SK-N-SH (cell line): ENCODE data around the gene RIT1. TPM values are rescaled to one million over a fixed set of nuclear protein-coding genes. Genes with fewer than 3 reads are reported as not detected.

Source experiments
- CTCF ChIA-PET: fragments of 300-600, 350-600 bp; formaldehyde crosslinking; extraction: SDS; loops from one replicate; lab custom pipeline; 2021; lab: Yijun Ruan, JAX
- POLR2A ChIA-PET: fragments of 350-600 bp; sonication (Branson Sonifier 250); formaldehyde crosslinking; extraction: SDS; loops from one replicate; lab custom pipeline; 2020; ENCODE audit warnings: antibody characterized with exemption, inconsistent platforms; lab: Yijun Ruan, JAX
- DNase-seq: peaks from one replicate; pipeline ENCODE4 v3.0.0; 2012
- H2AFZ ChIP-seq: fragments of 200-600 bp; sonication (generic); 2 replicates; pipeline ENCODE4 v1.8.1; 2016; ENCODE audit warnings: antibody characterized with exemption, mild to moderate bottlenecking, low read depth
- H3F3A ChIP-seq: fragments of 200-600 bp; sonication (generic); replicated peaks from 2 replicates; pipeline ENCODE3; 2016; ENCODE audit warnings: antibody characterized with exemption, mild to moderate bottlenecking; ENCODE audit not compliant: insufficient read depth
- H3K27ac ChIP-seq, 2 experiments: fragments of 200-500 bp in 1 of 2; fragments of 200-600 bp in 1 of 2; sonication (Bioruptor generic) in 1 of 2; sonication (generic), shearing (Covaris generic) in 1 of 2; 2 replicates each; pipeline versions ENCODE4 v1.5.1 to v1.6.1; 2014 to 2016; ENCODE audit warnings: low read depth in 2 of 2, inconsistent platforms in 1 of 2, low read length in 1 of 2, mild to moderate bottlenecking in 1 of 2, mixed read lengths in 1 of 2
- H3K27me3 ChIP-seq: fragments of 200-600 bp; sonication (generic), shearing (Covaris generic); 2 replicates; pipeline ENCODE4 v1.6.1; 2016; ENCODE audit warnings: mixed run types; ENCODE audit not compliant: insufficient read depth
- H3K36me3 ChIP-seq, 2 experiments: fragments of 200-500 bp in 1 of 2; fragments of 200-600 bp in 1 of 2; sonication (Bioruptor generic) in 1 of 2; sonication (generic) in 1 of 2; replicated peaks in 1 of 2; 2 replicates each; pipeline versions ENCODE3 to v1.5.1; 2014 to 2016; ENCODE audit warnings: low read length in 1 of 2, mild to moderate bottlenecking in 1 of 2; ENCODE audit not compliant: insufficient read depth in 2 of 2, control insufficient read depth in 1 of 2
- H3K4me1 ChIP-seq, 2 experiments: fragments of 200-500 bp in 1 of 2; fragments of 200-600 bp in 1 of 2; sonication (Bioruptor generic) in 1 of 2; sonication (generic), shearing (Covaris generic) in 1 of 2; 2 replicates each; pipeline versions ENCODE4 v1.5.1 to v1.6.1; 2014 to 2016; ENCODE audit warnings: low read depth in 1 of 2, low read length in 1 of 2, mixed run types in 1 of 2; ENCODE audit not compliant: insufficient read depth in 2 of 2, control insufficient read depth in 1 of 2
- H3K4me2 ChIP-seq: fragments of 200-600 bp; sonication (generic), shearing (Covaris generic); 2 replicates; pipeline ENCODE4 v1.6.1; 2017; ENCODE audit warnings: mixed run types
- H3K4me3 ChIP-seq, 2 experiments: fragments of 200-500 bp in 1 of 2; fragments of 200-600 bp in 1 of 2; sonication (Bioruptor generic) in 1 of 2; sonication (generic), shearing (Covaris generic) in 1 of 2; 2 replicates each; pipeline versions ENCODE4 v1.5.1 to v1.8.1; 2014 to 2016; ENCODE audit warnings: low read depth in 2 of 2, inconsistent platforms in 1 of 2, low read length in 1 of 2, mild to moderate bottlenecking in 1 of 2, mixed read lengths in 1 of 2, moderate library complexity in 1 of 2
- H3K79me2 ChIP-seq: fragments of 200-600 bp; sonication (generic); 2 replicates; pipeline ENCODE4 v1.8.1; 2017; ENCODE audit warnings: mild to moderate bottlenecking; ENCODE audit not compliant: insufficient read depth
- H3K9ac ChIP-seq: fragments of 200-600 bp; sonication (generic); 2 replicates; pipeline ENCODE4 v1.6.1; 2017; ENCODE audit warnings: mixed run types
- H3K9me2 ChIP-seq: fragments of 200-600 bp; sonication (generic); 2 replicates; pipeline ENCODE4 v1.6.1; 2017; ENCODE audit warnings: mixed run types
- H3K9me3 ChIP-seq: fragments of 200-600 bp; sonication (generic); 2 replicates; pipeline ENCODE4 v1.6.1; 2017; ENCODE audit warnings: mixed run types, mild to moderate bottlenecking, moderate library complexity
- H4K20me1 ChIP-seq: fragments of 200-600 bp; sonication (generic); 2 replicates; pipeline ENCODE4 v1.6.1; 2017; ENCODE audit warnings: mild to moderate bottlenecking, mixed run types; ENCODE audit not compliant: insufficient read depth
- ELF1 ChIP-seq: IDR thresholded peaks from 2 replicates; pipeline ENCODE4 v1.4.0; 2012
- JUND ChIP-seq: IDR thresholded peaks from 2 replicates; pipeline ENCODE4 v1.4.0; 2012
- MEF2A ChIP-seq: IDR thresholded peaks from 2 replicates; pipeline ENCODE4 v1.4.0; 2012; ENCODE audit warnings: low read depth, borderline replicate concordance
- NFIC ChIP-seq: IDR thresholded peaks from 2 replicates; pipeline ENCODE4 v1.4.0; 2012; ENCODE audit warnings: borderline replicate concordance
- RFX5 ChIP-seq: IDR thresholded peaks from 2 replicates; pipeline ENCODE4 v1.6.1; 2012; ENCODE audit warnings: mild to moderate bottlenecking, improper control_type of control experiment, low read length
- SIN3A ChIP-seq: IDR thresholded peaks from 2 replicates; pipeline ENCODE4 v1.6.1; 2012; ENCODE audit warnings: low read depth, mild to moderate bottlenecking, low read length, moderate library complexity, borderline replicate concordance
- TCF12 ChIP-seq: IDR thresholded peaks from 2 replicates; pipeline ENCODE4 v1.4.0; 2012
- ZBTB33 ChIP-seq: IDR thresholded peaks from 2 replicates; pipeline ENCODE4 v1.4.0; 2012; ENCODE audit warnings: low read depth, borderline replicate concordance
- WGBS: methylation state at CpG from one replicate; pipeline ENCODE4 v1.1.6; 2017; ENCODE audit warnings: low lambda C conversion rate; 5-methylcytosine and 5-hydroxymethylcytosine counted together
- polyA plus RNA-seq, 3 experiments: library from polyadenylated mRNA; depleted of rRNA; stranded (reverse); fragments of >200 nt; gene quantifications; 2 replicates each; pipeline ENCODE4 v1.2.3, GENCODE V29; 2012

The RIT1 gene
- polyA plus RNA-seq, 1 of the 3 experiments (the other 2 are of a cell fraction) = 28.8 TPM

DNA sequence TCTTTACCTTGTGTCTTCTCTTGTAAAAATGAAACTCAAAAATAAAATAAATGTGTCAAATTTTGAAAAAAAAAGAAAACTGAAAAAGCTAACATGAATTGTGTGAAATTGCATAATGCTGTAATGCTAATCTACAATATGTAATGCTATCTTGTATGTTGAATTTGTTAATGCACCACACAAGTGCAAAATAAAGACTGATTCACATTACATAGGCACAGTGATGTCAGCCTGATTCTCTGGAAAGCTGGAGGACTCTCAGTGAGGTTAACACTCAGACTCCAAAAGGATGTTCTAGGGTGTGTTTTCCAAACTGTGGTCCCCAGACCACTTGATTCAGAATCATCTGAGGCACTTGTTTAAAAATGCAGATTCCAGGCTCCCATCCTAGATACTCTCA lies 26.2 kb downstream of the RIT1 start:
- Histone ChIP-seq H4K20me1 (no peaks in the 10 kb centered on the region), H3K79me2 (no peaks in the 10 kb centered on the region), H3K4me1 (peaks cover 0 to 26% of the 10 kb centered on the region in 2 experiments; a peak in 3 of 4 replicates), H3K4me2 (peak overlapping the region; percentile 42), H3K36me3 (peaks cover 12 to 22% of the 10 kb centered on the region in 2 experiments), H3K27me3 (no peaks in the 10 kb centered on the region), H3K9me2 (no peaks in the 10 kb centered on the region), H3K4me3 (no peak overlapping the region), H3K27ac (peak overlapping the region in 1 of 2 experiments; percentile 53; a peak in 2 of 4 replicates), H2AFZ (no peak overlapping the region), H3K9me3 (no peaks in the 10 kb centered on the region)
- TF ChIP-seq RFX5 (no peak), JUND (no peak), ZBTB33 (no peak), MEF2A (no peak), TCF12 (no peak), SIN3A (no peak)
- TF ChIP-seq, all 33 proteins: peak for 0
- CTCF ChIA-PET = interaction anchor here (1.5 kb wide), 1 partner anchor 13 kb away, joined by 5 read pairs; no protein-coding TSS in a partner anchor
- H3K9ac ChIP-seq = no peak overlapping the region; the same call in 1 of the 2 replicates
- H3F3A ChIP-seq = peaks cover 45% of the 10 kb centered on the region
- no peak for DNase-seq
- POLR2A ChIA-PET = interaction anchor here (0.6 kb wide), 1 partner anchor 130 kb away, joined by 3 read pairs; no protein-coding TSS in a partner anchor

- Histone ChIP-seq H4K20me1 (no peaks in the 10 kb centered on the region), H2AFZ (no peak overlapping the region), H3K4me1 (peaks cover 0 to 21% of the 10 kb centered on the region in 2 experiments; a peak in 2 of 4 replicates), H3K27ac (peak overlapping the region in 1 of 2 experiments; percentile 53; a peak in 3 of 4 replicates), H3K79me2 (no peaks in the 10 kb centered on the region), H3K4me3 (no peak overlapping the region; a peak in 1 of 4 replicates), H3K9me2 (no peaks in the 10 kb centered on the region), H3K4me2 (peak overlapping the region; percentile 42), H3F3A (peaks cover 39% of the 10 kb centered on the region), H3K9me3 (no peaks in the 10 kb centered on the region)
- no peak for DNase-seq
- POLR2A ChIA-PET = no interaction called here
- WGBS = 87% methylated on average over 9 of the region's 9 CpGs
- TF ChIP-seq NFIC (peak; percentile 45; the same call in 1 of the 2 replicates), ELF1 (no peak)
- TF ChIP-seq, all 33 proteins: peak for 1
- CTCF ChIA-PET = interaction anchor here (1.5 kb wide), 1 partner anchor 13 kb away, joined by 5 read pairs; no protein-coding TSS in a partner anchor
- peaks cover 12 to 22% of the 10 kb centered on the region in 2 experiments for H3K36me3 ChIP-seq
- no peak overlapping the region for H3K9ac ChIP-seq
- H3K27me3 ChIP-seq = no peaks in the 10 kb centered on the region
Observed at GRCh38 chr1:155884031-155884960, 26.9 kb downstream of the RIT1 start.
